NCI-H2107 treated with DMSO at 0.1 percent for 48 hours (cell line): ENCODE data around the gene HDAC3.

Experiments used
- DNase-seq: peaks from one replicate; lab custom pipeline; 2025; ENCODE audit not compliant: unreplicated experiment; lab: John Stamatoyannopoulos, UW

The HDAC3 gene

DNA sequence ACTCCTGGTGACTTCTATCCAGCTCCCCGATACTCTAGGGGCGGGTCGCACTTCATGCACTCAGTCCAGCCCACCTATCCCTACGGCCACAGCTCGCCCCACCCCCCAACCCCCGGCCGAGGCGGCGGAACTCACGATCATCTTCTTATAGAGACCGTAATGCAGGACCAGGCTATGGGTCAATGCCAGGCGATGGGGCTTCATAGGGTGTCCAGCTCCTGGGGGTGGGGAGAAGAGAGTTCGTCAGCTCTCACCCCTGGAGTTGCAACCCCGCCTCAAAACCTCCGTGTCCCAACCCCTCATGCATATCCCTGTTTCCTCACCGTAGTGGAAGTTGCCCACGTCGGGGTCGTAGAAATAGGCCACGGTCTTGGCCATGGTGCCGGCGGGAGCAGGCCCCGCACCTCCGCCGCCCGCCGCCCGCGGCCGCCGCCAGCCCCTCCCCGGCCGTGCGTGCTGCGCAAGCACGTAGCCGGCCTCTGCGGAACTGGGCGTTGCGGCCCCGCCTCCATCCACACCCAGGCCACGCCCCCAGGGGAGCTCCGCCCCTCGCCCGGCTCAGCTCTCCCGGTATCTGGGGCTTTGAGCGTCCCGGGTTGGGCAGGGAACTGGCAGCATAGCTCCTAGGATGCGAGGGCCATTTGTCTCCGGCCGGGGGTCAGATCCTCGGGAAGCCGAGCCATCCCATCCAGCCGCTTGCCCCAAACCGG, at the start of gene HDAC3, which contains the start of gene RELL2:
Gene HDAC3 (minus strand): TSS at position 437 of the 710 bp plus-strand sequence. CDS start 59 bp downstream, at position 378.
Gene RELL2 (plus strand): TSS at position 585 of the 710 bp plus-strand sequence. CDS start 1,229 bp downstream, outside the sequence.
- peak; percentile 49 for DNase-seq

DNA sequence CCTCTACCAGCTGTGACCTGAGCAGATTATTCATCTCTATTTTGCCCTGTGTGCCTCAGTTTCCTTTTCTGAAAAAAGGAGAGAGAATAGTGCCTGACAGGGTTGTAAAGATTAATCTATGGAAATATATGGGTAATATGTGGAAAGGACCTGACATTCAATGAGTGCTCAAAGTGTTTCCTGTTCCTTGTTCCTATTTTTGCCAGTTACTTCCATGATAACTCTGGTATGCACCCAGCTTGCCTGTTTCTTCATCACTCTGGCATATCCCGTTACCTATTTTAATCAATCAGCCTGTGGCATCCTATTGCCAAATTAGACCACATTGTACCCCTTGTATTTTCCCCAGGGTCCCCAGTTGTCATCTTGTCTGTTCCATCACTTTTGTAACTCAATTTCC, 48.9 kb upstream of the HDAC3 start:
- DNase-seq, result no peak

DNA sequence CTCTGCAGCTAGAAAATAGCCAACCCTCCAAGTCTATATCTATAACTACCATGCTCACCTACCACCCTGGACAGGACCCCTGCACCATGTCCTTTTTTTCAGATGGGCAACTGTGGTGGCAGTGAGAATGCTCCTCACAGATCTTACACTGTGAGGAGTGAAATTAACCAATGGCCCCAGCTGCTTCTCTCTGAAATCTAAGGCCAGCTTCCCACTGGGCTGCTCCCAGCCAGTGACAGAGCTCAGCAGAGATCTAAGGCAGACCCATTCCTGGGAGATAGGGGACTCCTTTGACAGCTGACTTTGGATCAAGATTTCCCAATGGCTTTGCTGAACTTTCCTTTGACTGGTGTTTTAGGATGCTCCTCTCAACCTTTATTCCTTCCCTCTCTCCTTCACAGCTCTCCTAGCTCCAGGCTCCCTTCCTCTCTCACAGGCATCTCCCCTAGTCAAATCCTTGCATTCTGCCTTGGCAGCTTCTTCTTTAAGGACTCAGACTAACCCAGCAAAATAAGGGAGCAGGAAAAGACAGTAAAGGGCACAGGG, 47.0 kb upstream of the HDAC3 start:
- no peak for DNase-seq

DNA sequence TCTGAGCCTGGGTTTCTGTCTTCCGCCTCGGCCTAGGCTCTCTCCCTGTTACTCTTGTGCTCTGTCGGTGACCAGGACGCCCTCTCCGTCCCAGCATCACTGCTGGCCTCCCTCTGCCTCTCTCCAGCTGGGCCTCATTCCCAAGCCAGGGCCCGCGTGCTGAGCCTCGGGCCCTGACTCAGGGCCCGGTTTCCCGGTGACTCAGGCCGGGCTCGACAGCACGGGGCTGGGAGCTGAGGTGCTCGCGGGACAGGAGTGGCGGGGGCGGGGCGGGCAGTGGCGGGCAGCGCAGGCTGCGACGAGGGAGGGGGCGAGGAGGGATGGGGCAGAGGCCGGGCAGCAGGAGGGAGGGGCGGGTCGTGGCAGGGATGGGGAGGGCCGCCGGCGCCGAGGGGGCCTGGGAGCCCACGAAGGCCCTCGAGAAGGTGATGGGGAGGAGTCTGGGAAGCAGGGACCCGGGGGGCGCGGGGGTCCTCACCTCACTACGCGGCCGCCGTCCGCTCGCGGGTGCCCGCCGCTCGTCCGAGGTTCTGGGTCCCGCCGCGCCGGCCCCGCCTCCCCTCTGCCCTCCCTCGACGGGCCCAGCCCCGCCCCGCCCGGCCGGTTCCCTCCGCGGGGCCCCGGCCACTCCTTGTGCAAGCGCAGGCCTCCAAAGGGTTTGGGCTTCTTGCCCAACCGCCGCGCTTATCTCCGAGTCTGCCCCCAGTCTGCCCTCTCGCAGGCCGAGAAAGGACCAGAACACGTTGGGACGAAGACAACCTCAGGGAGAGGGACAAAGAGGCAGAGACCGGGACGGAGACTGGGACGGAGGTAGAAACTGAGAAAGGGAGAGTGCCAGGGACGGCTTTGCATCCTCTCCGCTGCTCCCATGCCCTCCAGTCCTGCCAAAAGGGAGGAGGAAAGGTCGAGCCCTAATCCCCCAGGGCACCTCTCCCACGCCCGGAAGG, 45.3 kb upstream of the HDAC3 start, which contains the start of gene ARAP3:
Gene ARAP3 (minus strand): TSS at position 536 of the 947 bp plus-strand sequence. CDS start 1,744 bp downstream, outside the sequence.
- DNase-seq, result no peak

DNA sequence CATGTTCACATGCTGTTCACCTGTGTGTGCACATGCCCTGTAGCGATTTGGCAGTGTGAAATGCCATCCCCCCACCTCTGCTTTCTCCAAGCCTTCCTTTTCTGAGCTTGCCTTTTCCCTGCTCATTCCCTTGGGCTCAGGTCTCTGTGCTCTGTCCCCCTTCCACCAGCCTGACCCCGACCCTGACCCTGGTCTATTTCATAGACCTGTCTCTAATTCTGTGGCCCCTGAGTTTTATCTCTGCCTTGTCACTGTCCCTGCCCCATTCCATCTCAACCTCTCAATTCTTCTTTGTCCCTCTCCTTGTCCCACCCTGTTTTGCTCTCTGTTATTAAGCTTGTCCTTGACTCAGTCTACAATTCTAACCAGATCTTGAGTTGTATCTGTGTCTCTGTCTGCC, 44.6 kb upstream of the HDAC3 start:
- no peak for DNase-seq

DNA sequence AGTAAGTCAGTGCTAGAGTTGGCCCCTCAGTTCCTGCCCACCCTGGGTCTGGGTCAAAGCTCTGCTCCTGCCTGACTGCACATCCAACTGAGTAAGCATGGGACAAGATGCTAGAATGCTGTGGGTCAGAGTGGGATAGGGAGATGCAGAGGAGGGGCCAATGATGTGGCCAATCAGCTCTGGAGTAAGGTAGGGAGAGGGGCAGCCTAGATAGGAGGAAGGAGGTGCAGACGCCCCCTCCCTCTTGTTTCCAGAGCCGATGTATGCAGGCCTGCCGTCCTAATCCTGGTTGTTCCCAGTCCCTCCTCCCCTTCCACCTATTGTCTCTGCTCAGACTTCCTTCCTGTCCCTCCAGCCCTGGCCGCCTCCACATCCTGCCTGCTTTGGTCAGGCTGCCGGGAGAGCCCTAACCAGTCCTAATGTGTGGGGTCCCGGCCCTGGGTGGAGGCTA, 44.1 kb upstream of the HDAC3 start:
- no peak for DNase-seq

DNA sequence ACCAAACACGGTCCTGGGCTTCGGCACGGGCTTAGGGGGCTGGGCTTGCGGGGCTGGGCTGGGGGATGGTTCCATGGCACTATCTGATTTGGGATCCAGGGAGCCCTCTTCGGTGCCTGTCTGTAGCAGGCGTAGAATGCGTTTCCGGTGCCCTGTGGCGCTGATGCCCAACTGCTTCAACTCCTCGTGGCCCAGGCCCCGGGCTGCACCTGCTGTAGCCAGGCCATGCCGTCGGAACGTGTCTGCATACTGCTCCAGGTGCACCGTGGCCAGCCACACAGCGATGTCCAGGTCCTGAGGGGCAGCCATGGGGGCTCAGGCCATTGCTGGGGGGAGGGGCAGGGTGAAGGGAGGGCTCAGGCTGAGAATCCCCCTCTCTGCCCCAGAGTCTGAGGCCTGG, 43.5 kb upstream of the HDAC3 start:
- DNase-seq, result no peak

DNA sequence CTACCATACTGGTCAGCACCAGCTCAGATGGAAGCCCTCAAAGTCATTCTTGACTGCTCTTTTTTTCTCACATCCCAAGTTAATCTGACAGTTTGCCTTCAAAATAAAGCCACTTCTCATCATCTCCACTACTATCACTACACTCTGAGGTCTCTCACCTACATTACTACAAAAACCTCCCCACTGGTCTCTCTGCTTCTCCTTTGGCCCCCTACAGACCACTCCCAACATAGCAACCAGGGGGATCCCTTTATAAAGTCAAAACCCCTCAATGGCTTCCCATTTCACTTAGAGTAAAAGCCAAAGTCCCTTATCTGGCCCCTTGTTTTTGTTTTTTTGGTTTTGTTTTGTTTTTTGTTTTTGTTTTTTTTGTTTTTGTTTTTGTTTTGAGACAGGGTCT, 40.8 kb upstream of the HDAC3 start:
- no peak for DNase-seq

DNA sequence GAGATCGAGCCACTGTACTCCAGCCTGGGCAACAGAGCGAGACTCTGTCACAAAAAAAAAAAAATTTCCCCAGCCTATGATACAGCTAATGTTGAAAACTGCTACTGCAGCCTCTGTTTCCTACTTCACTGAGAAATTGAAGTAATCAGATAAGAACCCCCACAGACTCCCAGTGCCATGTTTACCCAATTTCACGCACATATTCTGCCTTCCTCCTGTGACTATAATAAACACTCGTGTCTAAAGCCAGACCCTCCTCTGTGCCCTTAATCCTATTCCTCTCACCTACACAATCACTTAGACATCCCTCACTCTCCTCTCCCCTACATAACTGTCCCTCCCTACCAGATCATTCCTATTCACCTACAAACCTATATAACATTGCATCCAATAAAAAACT, 39.0 kb upstream of the HDAC3 start:
- no peak for DNase-seq

DNA sequence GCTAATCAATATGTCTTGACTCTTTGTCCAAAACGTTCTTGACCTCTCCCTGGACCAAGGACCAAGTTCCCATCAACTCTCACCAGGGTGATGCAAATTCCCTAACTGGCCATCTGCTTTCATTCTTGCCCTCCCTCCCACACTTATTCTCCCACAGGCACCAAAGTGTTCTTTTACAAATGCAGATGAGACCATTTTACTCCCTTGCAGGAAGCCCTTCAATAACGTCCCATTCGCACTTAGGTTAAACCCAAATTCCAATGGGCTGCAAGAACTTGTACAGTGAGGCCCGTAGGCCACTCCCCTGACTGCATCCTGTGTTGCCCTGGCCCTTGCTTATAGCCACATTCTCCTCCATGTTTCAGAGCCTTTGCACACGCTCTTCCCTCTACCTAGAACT, 38.1 kb upstream of the HDAC3 start:
- DNase-seq, result no peak

DNA sequence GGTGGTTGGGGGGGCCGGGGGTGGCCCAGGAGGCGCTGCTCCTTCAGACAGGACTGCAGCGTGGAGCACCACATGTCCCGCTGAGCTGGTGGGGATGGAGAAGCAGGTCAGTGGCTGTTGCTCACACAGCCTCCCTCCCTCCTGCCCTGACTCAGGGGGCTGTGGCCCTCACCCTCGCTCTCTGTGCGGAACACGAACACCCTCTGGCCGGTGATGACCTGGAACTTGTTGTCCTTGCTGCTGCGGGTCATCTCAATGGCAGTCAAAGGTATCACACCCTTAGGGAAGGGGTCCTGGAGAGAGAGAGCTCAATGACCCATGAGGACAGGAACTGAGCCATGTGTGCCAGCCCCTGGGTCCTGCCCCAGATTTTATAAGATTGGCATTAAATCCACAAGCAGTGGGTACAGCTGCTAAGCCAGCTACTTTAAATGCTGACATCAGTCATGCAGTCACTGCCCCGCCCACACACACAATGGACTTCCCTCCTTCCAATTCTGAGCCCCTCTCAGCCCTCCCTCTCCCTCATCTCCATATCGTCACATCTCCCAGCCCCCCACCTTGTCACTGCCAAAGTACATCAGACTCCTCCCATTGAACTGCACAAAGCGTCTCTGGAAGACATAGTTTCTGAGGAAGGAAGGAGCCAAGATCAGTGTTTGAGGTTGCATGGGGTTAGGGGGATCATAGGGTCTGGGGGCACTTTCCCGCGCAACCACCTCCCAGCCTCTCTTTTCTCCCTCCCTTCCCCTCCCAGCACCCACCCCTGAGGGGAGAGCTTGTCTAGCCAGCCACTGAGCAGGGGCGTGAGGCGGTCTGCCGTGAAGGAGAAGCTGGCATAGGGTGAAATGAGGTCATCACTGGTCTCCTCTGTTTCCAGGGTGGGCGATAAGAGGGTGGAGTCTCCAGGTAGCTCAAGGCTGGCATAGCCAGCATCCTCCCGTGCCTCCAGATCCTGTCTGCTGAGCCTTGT, 36.5 kb upstream of the HDAC3 start:
- no peak for DNase-seq

DNA sequence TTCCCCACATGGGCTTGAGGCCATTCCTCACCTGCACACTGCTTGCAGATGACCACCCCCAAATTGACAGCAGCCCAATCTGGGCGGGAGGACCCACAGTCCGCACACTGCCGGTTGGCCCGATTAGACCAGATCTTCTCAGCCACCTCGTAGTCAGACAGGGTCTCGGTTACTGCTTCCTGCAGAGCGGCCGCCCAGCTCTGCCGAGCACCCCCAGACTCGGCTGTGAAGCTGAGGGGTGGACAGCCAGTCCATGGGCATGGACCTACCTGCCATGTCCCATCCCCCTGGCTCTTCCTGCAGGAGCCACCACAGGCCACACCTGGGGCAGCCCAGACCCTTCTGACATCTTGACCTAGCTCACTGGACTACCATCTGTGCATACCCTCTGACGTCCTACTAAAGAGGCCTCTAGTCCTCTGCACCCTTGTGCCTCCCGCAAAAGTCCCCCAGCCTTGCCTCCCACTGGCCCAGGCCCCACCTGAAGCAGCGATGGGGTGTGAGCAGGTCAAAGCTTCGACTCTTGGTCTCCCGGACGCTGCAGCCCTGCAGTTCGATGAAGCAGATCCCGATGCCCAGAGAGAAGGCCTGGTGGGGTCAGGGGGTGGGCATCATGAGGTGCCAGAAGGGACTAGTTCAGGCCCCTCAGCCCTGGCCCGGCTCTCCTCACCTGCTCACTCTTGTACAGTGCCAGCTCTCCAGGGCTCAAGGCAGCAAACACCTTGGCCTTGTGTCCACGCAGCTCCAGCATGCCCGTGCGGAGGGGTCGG, 35.6 kb upstream of the HDAC3 start:
- no peak for DNase-seq

DNA sequence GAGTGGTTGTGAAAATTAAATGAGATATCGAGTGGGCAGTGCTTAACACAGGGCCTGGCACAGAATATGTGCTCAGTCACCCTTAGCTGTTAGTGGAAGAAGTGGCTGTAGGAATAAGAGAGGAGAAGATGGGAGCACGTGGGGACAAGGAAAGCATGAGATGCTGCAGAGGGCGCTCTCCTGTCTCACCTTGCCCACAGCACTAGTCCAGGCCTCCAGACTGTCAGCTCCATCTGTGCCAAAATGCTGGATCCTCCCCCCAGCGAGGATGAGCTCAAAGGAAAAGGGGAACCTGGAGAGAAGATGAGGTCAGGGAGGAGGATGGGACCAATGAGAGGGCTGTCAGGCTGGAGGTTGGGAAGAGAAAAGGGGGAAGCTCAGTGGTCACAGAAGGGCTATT, 32.9 kb upstream of the HDAC3 start:
- no peak for DNase-seq

DNA sequence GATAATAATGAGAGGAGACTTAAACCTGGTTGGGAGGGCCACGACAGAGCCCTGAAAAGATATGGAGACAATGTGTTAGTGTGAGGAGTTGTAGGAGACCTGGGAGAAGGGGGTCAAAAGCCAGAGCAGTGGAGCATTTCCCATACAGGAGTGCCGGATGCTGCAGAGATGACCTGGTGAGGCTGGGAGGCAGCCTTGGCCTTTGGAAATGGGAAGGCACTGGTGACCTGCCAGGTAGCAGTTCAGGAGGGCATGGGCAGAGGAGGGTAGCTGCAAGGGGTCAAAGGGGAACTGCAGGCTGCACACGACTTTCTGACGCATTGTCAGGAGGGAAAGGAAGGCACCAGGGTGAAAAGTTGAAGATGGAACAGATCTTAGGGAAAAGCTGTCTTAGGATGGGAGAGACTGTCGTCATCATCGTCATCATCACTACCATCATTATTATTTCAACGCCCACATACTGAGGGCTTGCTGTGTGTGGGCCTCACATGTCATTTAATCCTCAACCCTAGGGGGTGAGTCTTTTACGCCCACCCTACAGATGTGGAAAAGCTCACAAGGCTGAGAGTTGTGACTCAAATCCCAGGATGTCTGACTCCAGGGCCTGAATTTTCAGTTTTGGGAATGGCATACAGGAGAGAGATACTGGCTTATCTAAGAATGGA, 32.1 kb upstream of the HDAC3 start:
- no peak for DNase-seq

DNA sequence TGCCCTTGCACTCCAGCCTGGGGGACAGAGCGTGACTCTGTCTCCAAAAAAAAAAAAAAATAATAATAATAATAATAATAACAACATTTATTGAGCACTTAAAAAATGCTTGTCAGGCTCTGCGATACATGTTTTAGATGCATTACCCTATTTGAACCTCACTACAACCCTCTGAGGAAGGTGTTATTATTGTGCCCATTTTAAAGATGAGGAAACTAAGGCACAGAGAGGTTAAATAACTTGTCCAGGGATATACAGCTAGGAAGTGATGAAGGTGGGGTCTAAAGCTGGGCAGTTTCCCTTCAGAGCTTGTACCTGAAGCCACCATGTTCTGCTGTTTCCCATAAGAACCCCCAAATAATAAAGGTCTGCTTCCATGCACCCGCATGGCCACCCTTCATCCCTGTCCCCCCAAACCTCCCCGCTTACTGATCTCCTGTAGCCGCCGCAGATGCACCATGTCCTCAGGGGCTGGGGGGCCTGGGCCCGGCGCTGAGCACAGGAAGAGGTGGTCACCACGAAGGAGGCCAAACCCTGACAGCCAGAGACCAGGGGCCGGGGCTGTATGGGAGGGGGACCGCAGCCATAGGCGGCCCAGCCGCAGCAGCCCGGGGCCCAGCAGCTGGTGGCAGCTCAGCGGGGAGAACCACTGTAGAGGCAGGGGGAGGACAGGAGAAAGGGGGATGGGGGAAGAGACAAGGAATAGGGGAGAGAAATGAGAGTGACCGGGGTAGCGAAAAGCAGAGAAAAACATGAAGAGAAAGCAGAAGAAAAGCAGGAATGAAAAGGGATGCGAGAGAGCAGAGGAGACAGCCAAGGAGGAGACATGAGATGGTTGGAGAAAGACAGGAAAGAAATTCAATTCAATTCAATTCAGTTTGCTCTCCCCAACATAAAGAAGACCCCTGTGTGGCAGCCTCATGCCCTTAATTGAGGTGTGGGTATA, 29.6 kb upstream of the HDAC3 start:
- DNase-seq, result no peak

DNA sequence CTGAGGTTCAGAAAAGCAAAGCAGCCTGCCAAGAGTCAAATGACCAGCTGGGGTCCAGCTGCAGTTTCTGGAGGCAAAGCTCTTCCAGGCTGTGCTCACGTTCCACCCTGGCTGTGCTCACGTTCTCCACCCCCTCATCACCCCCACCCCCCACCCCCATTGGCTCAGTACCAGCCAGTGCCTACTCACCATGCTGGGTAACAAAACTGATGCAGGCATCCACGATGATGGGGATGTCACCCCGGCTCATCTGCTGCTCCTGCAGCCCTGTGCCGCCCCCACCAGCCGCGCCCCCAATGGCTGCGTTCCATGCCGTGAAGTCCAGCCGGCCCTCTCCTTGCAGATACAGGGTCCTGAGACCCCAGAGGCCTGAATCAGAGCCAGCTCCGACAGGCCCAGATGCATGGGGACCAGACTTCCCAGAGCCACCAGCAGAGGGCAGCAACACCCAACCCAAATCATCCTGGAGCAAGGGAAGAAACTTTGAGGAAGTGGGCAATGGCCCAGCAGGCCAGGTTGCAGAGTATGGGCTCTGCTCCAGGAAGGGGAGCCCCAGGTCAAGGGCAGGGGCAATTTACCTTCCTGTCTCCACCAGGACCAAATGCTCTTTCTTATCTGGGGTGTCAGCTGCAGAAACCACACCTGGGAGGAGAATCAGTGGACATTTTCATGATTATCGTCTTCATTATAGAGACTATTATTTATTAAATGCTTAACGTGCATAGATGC, 28.2 kb upstream of the HDAC3 start:
- DNase-seq, result peak; percentile 6

DNA sequence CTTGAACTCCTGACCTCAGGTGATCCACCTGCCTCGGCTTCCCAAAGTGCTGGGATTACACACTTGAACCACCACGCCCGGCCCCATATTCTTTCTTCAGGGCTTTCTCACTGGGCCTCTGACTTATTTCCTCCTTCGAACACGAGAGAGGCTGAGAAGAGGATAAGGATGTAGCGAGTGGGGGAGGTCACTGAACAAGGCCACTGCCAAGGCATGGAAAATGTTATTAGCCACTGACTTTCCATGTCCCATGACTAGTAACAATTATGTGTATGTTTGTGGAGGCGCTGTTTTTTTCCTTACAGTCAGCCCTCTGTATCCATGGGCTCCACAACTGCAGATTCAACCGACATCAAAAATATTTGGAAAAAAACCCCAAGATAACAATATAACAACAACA, 26.9 kb upstream of the HDAC3 start:
- no peak for DNase-seq
